MM.1S (cell line): ENCODE results near the gene BHLHE41.

Experiments used
- DNase-seq: peaks from one replicate; pipeline ENCODE4 v3.0.0-alpha.2; 2015
- H2AFZ ChIP-seq: fragments of 300-600 bp; sonication (generic); 2 replicates; pipeline ENCODE4 v1.6.0; 2016; ENCODE audit warnings: antibody characterized with exemption, low read length
- H3F3A ChIP-seq: fragments of 300-600 bp; sonication (generic); 2 replicates; pipeline ENCODE4 v1.6.1; 2016; ENCODE audit warnings: mild to moderate bottlenecking, antibody characterized with exemption, low read length, moderate library complexity, mixed read lengths; ENCODE audit not compliant: insufficient read depth
- H3K27ac ChIP-seq: fragments of 300-600 bp; sonication (generic); 2 replicates; pipeline ENCODE4 v1.5.1; 2016; ENCODE audit warnings: mild to moderate bottlenecking, low read length
- H3K27me3 ChIP-seq: fragments of 300-600 bp; sonication (generic); replicated peaks from 2 replicates; pipeline ENCODE4 v1.6.0; 2016; ENCODE audit warnings: low read length; ENCODE audit not compliant: insufficient read depth
- H3K36me3 ChIP-seq: fragments of 300-600 bp; sonication (generic); replicated peaks from 2 replicates; pipeline ENCODE4 v1.6.1; 2016; ENCODE audit warnings: mild to moderate bottlenecking, low read length, mixed read lengths; ENCODE audit not compliant: insufficient read depth
- H3K4me1 ChIP-seq: fragments of 300-600 bp; sonication (generic); 2 replicates; pipeline ENCODE4 v1.6.1; 2016; ENCODE audit warnings: low read length, mixed read lengths
- H3K4me2 ChIP-seq: fragments of 300-600 bp; sonication (generic); 2 replicates; pipeline ENCODE4 v1.6.0; 2016; ENCODE audit warnings: low read depth, low read length
- H3K4me3 ChIP-seq: fragments of 300-600 bp; sonication (generic); 2 replicates; pipeline ENCODE4 v1.5.1; 2016; ENCODE audit warnings: low read length, mixed read lengths
- H3K79me2 ChIP-seq: fragments of 300-600 bp; sonication (generic); 2 replicates; pipeline ENCODE4 v1.6.1; 2016; ENCODE audit warnings: mixed run types, low read length, mixed read lengths
- H3K9ac ChIP-seq: fragments of 300-600 bp; sonication (generic); 2 replicates; pipeline ENCODE4 v1.6.1; 2016; ENCODE audit warnings: low read length, mixed read lengths
- H3K9me2 ChIP-seq: fragments of 300-600 bp; sonication (generic); replicated peaks from 2 replicates; pipeline ENCODE4 v1.6.1; 2016; ENCODE audit warnings: mild to moderate bottlenecking, low read length, mixed read lengths; ENCODE audit not compliant: insufficient read depth
- H3K9me3 ChIP-seq: fragments of 300-600 bp; sonication (generic); replicated peaks from 2 replicates; pipeline ENCODE4 v1.6.1; 2016; ENCODE audit warnings: mild to moderate bottlenecking, low read length, mixed read lengths; ENCODE audit not compliant: insufficient read depth
- H4K20me1 ChIP-seq: fragments of 300-600 bp; sonication (generic); 2 replicates; pipeline ENCODE4 v1.6.1; 2016; ENCODE audit warnings: mild to moderate bottlenecking, low read length, moderate library complexity, mixed read lengths; ENCODE audit not compliant: insufficient read depth
- EZH2 ChIP-seq: fragments of 300-600 bp; sonication (generic); optimal IDR thresholded peaks from 2 replicates; pipeline ENCODE3; 2017; ENCODE audit warnings: low read depth, mild to moderate bottlenecking, antibody characterized with exemption, low read length, mixed read lengths
- EZH2phosphoT487 ChIP-seq: fragments of 300-600 bp; sonication (generic); IDR thresholded peaks from 2 replicates; pipeline ENCODE4 v1.6.1; 2018; ENCODE audit warnings: antibody characterized with exemption, low read length
- TF ChIP-seq, protein P1 (sequence below): fragments of 300-600 bp; sonication (generic); IDR thresholded peaks from 2 replicates; pipeline ENCODE4 v1.5.1; 2016; ENCODE audit warnings: antibody characterized with exemption, low read length, mixed read lengths

BHLHE41 gene

DNA sequence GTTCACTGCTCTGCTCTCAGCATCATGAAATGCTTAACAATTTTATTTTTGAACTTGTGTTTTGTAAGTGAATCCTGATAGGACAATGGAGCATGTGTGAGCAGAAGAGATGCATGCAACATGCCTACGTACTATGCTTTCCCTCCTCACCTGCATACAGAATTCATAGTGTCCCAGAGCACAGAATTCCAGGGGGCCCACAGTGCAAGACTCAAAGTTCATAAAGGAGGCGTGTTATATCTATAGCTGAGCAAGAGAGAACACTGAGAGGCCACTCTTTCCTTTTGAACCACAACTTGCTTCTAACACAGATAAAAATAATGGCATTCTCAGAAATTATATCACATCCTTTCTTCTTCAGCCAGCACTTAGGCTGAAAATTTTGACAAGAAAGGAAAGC, 28.8 kb downstream of the BHLHE41 start:
- Histone ChIP-seq H3K9me3 (no peaks in the 10 kb centered on the region), H3K27ac (no peak overlapping the region), H3K4me2 (no peak overlapping the region), H3K79me2 (no peaks in the 10 kb centered on the region), H3K27me3 (no peaks in the 10 kb centered on the region), H2AFZ (no peak overlapping the region), H3K4me1 (peaks cover 27% of the 10 kb centered on the region), H3K9me2 (no peaks in the 10 kb centered on the region), H3K4me3 (no peak overlapping the region), H4K20me1 (no peaks in the 10 kb centered on the region), H3K9ac (no peak overlapping the region), H3K36me3 (no peaks in the 10 kb centered on the region), H3F3A (no peaks in the 10 kb centered on the region)
- TF ChIP-seq EZH2 (no peak), EZH2phosphoT487 (no peak)
- TF ChIP-seq, protein P1, sequence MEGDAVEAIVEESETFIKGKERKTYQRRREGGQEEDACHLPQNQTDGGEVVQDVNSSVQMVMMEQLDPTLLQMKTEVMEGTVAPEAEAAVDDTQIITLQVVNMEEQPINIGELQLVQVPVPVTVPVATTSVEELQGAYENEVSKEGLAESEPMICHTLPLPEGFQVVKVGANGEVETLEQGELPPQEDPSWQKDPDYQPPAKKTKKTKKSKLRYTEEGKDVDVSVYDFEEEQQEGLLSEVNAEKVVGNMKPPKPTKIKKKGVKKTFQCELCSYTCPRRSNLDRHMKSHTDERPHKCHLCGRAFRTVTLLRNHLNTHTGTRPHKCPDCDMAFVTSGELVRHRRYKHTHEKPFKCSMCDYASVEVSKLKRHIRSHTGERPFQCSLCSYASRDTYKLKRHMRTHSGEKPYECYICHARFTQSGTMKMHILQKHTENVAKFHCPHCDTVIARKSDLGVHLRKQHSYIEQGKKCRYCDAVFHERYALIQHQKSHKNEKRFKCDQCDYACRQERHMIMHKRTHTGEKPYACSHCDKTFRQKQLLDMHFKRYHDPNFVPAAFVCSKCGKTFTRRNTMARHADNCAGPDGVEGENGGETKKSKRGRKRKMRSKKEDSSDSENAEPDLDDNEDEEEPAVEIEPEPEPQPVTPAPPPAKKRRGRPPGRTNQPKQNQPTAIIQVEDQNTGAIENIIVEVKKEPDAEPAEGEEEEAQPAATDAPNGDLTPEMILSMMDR, result no peak
- DNase-seq, result no peak

GRCh38 chr12:26095186-26095585, 29.7 kb downstream of the BHLHE41 start:
- Histone ChIP-seq H3F3A (no peaks in the 10 kb centered on the region), H4K20me1 (no peaks in the 10 kb centered on the region), H3K27ac (no peak overlapping the region), H3K36me3 (no peaks in the 10 kb centered on the region), H3K79me2 (no peaks in the 10 kb centered on the region), H2AFZ (no peak overlapping the region), H3K4me2 (no peak overlapping the region), H3K27me3 (no peaks in the 10 kb centered on the region), H3K9me3 (no peaks in the 10 kb centered on the region), H3K9ac (no peak overlapping the region), H3K4me1 (peaks cover 27% of the 10 kb centered on the region), H3K4me3 (no peak overlapping the region), H3K9me2 (no peaks in the 10 kb centered on the region)
- no peak for DNase-seq
- TF ChIP-seq EZH2 (no peak), EZH2phosphoT487 (no peak)
- TF ChIP-seq, protein P1, result no peak

- no peaks in the 10 kb centered on the region for H3K9me2 ChIP-seq
Observed at GRCh38 chr12:26092346-26093105, 32.3 kb downstream of the BHLHE41 start.

More at GRCh38 chr12:26092346-26093105, 32.3 kb downstream of the BHLHE41 start:
- H3K27ac ChIP-seq, result peak overlapping the region; percentile 37; the same call in 1 of the 2 replicates
- 0 out of 2 replicates have a peak overlapping the region, but pooled peaks have one; percentile 3 for H2AFZ ChIP-seq
- H3K4me3 ChIP-seq, result no peak overlapping the region
- peaks cover 5% of the 10 kb centered on the region; the same call in 1 of the 2 replicates for H3F3A ChIP-seq
- H3K4me1 ChIP-seq, result peaks cover 39% of the 10 kb centered on the region
- no peaks in the 10 kb centered on the region for H3K27me3 ChIP-seq
- H3K9me3 ChIP-seq, result no peaks in the 10 kb centered on the region
- peak overlapping the region; percentile 40; the same call in 1 of the 2 replicates for H3K9ac ChIP-seq
- peak overlapping the region; percentile 26; the same call in 1 of the 2 replicates for H3K4me2 ChIP-seq
- H4K20me1 ChIP-seq, result no peaks in the 10 kb centered on the region
- H3K36me3 ChIP-seq, result no peaks in the 10 kb centered on the region
- DNase-seq, result peak; percentile 67
- H3K79me2 ChIP-seq, result no peaks in the 10 kb centered on the region
- TF ChIP-seq EZH2, result no peak
- TF ChIP-seq, protein P1, result no peak
